Stimulated activated CD8-positive, alpha-beta memory T cell treated with anti-CD3 and anti-CD28 coated beads, Interleukin-12 subunit alpha, Interleukin-12 subunit beta, amount 100 ng/mL, for 24 hours (primary cell): ENCODE results near the gene KIF19.
"Not testable (repeated sequence)": the region's sequence is repeated elsewhere in the genome, so short reads cannot be mapped to it uniquely, and the experiment has no call there.

Experiments
- DNase-seq: peaks from one replicate; pipeline ENCODE4 v3.0.0-alpha.2; 2020; ENCODE audit errors: extremely low read depth

The KIF19 gene

DNA sequence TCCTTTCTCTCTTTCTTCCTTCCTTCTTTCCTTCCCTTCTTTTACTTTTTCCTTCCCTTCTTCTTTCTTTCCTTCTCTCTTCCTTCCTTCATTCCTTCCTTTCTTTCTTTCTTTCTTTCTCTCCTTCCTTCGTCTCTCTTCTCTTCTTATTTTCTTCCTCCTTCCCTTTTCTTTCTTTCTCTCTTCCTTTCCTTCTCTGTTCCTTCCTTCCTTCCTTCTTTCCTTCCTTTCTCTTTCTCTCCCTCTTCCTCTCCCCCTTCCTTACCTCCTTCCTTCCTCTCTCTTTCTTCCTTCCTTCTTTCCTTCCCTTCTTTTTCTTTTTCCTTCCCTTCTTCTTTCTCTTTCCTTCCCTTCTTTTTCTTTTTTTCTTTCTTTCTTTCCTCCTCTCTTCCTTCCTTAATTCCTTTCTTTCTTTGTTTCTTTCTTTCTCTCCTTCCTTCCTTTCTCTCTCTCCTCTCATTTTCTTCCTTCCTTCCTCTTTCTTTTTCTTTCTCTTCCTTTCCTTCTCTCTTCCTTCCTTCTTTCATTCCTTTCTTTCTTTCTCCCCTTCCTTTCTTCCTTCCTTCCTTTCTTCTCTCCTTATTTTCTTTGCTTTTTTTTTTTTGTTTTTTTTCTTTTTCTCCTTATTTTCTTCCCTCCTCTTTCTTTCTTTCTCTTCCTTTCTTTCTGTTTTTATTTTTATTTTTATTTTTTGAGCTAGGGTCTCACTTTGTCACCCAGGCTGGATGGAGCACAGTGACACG is 64.1 kb downstream of the KIF19 start:
- no peak for DNase-seq

DNA sequence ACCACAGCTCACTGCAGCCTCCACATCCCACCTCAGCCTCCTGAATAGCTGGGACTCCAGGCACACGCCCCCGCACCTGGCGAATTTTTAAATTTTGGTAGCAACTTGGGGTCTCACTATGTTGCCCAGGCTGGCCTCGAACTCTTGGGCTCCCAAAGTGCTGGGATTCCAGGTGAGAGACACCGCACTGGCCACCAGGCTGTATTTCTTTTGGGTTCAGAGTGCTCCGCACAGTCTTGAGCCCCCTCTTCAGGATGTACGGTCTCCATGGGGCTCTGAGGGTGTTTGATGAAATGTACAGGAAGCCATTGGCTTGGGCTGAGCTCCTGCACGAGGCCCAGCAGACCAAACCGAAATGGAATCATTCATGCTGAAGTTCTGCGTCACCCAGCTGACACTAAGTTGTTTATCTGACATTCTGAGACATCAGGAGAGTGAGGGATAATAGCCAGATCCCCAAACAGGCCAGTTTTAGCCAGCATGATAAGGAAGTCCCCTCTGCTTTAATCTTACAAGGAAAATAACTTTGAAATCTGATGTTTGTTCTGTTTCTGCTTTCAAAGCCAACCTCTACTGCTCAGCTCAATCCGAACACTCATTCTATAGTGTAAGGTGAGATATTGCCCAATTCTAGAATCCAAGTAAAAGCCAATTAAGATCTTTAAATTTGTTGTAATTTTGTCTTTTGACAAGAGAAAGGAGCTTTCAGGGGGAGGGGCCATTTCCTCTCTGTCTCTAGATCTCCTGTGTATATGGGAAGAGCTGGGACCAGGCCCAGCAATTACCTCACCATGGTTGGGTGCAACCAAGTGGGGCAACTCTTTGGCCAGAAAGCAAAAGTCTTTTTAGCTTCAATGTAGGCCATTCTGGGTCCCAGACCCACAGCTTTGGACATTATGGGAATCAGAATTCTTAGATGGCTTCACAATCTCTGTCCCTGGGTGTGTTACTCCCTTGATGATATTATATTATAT is 64.9 kb downstream of the KIF19 start:
- no peak for DNase-seq

DNA sequence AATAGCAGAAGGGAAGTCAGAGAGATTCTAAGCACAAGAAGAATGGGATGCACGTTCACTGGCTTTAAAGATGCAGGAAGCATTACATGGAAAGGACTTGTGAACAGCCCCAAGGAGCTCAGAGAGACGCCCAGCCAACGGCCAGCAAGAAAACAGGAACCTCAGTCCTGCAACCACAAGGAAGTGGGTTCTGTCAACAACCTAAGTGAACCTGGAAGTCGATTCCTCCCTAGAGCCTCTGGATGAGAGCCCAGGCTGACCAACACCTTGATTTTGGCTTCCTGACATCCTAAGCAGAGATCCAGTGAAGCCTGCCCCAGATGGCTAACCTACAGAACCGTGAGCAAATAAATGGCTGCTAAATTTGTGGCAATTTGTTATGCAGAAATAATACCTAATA is 65.7 kb downstream of the KIF19 start:
- DNase-seq: no peak

DNA sequence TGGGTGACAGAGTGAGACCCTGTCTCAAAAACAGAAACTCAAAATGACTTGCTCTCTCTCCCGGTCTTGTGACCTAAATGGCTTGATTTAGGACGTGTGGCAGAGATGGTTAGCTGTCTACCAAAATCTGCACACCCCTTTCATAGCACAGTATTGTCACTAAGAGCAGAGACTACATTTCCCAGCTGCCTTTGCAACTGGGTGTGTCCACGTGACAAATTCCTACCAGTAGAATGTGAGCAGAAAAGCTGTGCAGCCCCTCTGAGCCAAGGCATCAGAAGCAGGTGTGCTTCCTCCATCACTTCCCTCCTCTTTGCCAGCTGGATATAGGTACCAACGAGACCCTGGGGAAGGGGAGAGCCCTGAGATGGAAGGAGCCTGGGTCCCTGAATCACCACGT is 66.8 kb downstream of the KIF19 start:
- no peak for DNase-seq

DNA sequence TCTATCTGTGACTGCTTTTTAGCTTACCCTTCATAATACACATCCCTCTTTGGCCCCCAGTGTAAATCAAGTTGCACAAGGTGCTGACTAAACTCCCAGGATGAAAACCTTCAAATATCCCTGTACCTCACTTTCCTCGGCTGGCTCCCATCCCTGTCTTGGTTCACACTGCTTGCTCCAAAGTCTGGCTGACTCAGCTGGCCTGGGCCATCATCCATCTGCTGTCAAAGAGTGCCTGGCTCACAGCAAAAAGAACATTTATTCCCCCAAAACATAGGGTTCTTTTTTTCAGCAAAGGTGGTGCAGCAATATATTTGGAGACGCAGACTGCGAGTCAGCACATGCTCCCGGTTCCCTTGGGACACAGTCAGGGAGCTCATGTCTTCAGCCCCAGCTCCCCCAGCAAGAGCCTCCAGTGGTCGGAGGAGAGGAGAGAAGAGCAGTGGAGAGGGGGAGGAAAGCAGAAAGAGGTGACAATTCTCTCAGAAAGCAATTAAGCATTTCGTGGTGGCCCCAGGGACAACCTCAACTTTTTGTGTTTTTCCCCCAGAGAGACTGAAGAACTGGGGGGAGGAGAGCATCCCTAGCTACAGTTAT is 67.4 kb downstream of the KIF19 start:
- no peak for DNase-seq

DNA sequence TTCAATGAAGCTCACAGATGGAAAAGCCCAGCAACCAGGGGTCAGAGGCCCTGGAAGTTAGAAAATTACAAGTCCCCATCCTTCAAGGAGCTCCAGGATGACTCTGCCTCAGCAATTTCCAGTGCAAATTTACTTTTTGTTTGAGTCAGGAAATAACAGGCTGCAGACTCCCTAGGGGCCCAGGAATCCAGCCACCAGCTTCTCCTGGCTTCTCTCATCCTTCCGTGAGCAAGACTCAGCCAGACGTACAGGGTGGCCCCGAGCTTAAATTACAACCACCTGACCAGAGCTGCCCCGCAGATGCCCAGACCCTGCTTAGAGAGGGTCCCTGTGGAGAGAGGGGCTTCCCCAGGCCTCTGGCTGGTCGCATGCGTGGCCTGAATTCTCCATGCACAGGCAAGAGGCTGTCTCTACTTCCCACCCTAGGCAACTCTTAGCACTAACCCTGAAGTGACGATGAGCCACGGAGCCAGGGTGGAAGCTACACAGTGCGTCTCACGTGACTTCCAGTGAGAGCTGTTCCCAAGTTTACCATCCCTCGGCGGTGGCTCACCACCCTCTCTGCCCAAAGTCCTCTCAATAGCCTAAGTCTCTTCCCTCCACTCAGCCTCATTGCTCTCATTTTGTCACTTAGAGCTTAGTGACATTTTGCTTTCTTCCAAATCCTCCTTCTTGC is 68.4 kb downstream of the KIF19 start:
- DNase-seq: no peak

DNA sequence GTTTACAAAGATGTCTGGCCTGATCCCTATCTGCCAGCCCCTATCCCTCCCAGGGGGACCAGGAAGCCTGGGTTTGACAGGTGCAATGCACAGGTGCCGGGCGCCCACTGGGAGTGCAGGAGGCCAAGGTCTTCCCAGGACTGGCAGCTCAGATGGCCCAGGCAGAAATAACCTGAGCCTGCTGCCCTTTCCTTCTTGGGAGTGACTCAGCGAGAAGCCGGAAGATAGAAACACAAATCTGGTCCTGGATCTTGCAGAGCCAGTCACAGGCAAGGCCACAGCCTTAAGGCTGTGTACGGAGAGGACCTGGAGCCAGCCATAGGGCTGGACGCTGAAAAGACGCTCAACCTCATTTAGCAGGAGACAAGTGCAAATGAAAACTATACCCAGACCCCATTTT is 69.0 kb downstream of the KIF19 start:
- DNase-seq: no peak

DNA sequence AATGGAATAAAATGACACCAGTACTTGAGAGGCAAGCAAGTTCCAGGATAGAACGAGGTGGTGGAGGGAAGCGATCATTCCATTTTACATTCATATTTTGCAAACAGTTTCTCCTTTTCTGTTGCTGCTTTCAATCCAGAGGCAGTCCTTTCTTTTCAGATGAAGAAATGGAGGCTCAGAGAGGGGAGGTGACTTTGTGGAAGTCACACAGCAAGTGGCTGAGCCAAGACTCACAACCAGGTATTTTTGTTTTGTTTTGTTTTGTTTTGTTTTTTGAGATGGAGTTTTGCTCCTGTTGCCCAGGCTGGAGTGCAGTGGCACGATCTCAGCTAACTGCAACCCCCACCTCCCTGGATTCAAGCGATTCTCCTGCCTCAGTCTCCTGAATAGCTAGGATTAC is 70.5 kb downstream of the KIF19 start:
- no peak for DNase-seq

DNA sequence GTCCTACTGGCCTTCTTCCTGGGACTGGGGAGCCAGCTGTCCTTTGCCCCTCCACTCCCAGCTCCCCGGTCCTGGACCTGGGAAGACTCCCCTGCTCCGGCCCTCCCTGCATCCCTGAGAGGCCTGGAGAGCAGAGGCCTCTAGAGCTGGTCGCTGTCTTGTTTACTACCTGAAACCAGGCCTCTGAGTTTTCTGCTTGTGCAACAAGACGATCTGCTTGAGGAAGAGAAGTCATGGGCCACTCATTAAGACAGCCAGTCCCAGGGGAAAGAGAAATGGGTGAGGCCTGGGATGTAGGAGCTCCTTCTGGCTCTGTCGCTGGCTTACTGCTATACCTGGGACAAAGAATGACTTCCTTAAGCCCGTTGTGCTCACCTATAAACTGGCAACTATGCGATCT is 76.0 kb downstream of the KIF19 start:
- no peak for DNase-seq

DNA sequence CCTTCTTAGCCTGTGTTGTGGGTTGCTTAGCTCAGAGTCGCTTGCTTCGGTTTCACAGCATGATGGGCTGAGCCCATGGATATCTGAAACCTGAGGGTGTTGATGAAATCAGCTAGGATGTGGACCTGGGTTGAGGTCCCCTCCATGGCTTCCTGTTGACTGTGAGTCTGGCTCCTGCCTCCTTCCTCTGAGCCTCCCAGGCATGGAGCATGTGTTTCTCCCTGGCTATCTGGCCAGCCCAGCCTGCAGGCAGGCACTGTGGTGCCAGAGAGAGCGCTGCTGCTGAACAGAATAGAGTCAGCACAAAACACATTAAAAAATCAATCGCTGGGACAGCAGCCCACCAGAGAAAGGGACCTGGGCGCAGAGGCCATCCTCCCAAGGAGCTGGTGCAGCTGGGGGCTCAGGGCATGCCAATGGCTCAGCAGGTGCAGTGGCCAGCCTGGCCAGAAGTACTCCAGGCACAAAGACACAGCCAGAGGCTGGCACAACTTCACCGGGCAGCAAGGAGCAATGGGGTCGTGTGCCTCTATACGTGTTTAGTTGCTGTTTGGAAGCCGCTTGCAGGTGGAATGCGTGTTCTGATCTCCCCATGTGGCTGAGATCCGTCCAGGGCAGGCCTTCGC is 77.6 kb downstream of the KIF19 start:
- DNase-seq: no peak

DNA sequence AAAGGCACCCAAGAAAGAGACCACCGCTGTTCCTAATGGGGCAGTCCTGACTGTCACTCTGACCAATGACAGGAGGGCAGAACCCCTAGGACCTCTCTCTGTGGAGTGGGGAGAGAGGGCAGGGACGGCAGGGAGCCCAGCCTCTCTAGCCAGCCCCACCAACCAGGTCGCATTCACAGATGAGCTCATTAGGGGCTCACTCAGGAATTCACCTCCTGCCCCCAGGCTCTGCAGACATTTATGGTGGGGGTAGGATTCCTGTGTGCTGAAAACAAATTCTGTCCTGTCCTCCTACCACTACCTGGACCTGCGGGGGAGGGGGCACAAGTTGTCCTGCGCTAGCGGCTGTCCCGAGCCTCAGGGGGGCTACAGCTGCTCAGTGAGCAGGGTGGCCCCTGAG is 78.2 kb downstream of the KIF19 start:
- no peak for DNase-seq

DNA sequence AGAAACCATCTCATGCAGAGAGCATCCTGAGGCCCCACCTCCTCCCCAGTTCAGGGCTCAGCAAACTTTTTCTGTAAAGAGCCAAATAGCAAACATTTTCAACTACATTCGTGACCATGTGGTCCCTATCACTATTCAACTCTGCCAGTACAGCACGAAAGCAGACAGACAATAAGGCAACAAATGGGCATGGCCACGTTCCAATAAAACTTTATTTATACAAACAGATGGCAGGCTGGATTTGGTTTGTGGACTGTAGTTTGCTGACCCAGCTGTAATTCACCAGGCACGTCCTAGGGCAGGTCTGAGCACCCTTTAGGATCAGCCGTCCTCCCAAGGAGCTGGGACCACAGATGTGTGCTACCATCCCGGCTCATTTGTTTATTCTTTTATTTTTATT is 78.8 kb downstream of the KIF19 start:
- DNase-seq: no peak

DNA sequence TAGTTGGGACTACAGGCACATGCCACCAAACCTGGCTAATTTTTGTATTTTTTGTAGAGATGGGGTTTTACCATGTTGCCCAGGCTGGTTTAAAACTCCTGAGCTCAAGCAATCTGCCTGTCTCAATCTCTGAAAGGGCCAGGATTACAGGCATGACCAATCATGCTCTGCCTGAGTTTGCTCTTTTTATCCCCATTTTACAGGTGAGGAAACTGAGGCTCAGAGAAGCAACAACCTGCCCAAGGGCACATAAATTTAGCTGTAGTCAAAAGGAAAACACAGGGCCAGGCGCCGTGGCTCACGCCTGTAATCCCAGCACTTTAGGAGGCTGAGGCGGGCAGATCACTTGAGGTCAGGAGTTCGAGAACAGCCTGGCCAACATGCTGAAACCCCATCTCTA is 79.3 kb downstream of the KIF19 start:
- not testable (repeated sequence) for DNase-seq
